Measurements from ENCODE around the gene INSL3.

INSL3 gene

DNA sequence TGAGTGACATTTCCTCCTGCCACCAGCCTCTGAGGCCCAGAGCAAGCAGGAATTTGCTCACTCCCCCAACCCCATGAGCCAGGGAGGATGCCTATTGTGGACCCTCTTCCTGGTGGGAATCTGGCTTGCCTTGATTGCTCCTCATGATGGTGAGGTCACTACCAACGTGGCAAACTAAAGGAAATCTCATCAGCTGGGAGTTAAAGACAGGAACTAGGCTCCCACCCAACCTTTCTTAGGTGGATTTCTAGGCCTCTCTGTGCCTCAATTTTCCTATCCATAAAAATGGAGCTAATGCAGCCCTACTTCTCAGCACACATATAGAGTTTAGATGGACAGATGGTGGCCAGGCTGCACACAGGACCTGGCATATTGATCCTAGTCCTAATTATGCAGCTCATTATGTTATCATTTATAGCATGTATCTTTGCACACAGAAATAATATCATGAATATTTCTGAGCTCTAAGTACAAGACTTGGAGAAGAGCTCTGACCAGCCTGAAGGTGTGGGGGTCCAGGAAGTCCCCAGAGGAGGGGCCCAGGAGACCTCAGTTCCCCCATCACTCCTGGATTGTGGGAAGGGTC, 24.4 kb downstream of the INSL3 start:
- TF ChIP-seq, protein P1, sequence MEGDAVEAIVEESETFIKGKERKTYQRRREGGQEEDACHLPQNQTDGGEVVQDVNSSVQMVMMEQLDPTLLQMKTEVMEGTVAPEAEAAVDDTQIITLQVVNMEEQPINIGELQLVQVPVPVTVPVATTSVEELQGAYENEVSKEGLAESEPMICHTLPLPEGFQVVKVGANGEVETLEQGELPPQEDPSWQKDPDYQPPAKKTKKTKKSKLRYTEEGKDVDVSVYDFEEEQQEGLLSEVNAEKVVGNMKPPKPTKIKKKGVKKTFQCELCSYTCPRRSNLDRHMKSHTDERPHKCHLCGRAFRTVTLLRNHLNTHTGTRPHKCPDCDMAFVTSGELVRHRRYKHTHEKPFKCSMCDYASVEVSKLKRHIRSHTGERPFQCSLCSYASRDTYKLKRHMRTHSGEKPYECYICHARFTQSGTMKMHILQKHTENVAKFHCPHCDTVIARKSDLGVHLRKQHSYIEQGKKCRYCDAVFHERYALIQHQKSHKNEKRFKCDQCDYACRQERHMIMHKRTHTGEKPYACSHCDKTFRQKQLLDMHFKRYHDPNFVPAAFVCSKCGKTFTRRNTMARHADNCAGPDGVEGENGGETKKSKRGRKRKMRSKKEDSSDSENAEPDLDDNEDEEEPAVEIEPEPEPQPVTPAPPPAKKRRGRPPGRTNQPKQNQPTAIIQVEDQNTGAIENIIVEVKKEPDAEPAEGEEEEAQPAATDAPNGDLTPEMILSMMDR (IDR thresholded peaks at IDR 0.05; ENCODE audit: low read depth, low read length): no peak

DNA sequence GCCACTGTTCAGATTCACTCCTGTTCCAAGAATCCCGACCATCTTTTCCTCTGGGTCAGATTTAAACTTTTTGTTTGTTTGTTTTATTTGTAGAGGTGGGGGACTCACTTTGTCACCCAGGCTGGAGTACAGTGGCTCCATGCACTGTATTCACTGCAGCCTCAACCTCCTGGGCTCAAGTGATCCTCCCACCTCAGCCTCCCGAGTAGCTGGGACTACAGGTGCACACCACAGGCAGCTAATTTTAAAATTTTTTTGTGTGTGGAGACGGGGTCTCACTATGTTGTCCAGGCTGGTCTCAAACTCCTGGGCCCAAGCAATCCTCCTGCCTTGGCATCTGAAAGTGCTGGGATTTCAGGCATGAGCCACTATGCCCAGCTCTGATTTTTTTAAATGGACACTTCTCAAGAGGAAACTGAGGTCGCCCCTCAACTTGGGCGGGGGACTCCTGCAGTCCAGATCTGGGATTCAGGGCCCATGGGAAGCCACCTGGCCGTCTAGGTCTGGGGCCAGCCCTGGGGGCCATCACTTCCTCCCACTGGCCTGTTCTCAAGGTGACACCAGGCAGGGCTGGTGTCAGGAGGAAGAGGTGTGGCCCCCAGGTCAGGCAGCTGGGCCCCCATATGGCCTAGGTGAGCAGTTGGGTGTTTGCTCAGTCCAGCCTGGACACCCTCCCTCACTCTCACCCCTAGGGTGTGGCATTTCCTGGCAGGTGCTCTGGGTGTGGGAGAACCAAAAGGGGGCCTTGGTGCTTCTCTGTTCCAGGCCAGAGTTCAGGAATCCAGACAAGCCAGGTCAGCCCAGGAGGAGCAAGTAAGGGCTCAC, 25.1 kb downstream of the INSL3 start:
- TF ChIP-seq, protein P1 (IDR thresholded peaks at IDR 0.05; ENCODE audit: low read depth, low read length): no peak
- H3K4me3 ChIP-seq (ENCODE audit: low read depth, low read length): no peak overlapping the region

More for the DNA sequence above, 24.4 kb downstream of the INSL3 start:
- H3K4me3 ChIP-seq (ENCODE audit: low read depth, low read length): no peak overlapping the region

DNA sequence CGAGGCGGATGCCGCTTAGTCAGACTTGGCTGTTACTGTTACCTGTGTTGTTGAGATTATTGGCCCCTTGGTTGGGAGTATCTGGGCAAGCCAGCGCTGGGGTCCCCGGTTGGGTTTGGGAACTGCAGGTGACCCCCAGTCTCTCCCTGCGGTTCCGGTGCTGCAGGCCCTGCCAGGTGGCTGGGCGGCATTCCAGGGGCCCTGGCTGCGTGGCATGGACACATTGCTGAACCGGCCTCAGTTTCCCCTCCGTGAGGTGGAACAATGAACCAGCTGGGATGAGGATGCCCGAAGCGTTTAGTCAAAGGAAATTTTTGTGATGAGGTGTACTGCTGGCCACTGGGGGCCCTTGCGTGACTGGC, 25.8 kb downstream of the INSL3 start:
- H3K4me3 ChIP-seq (ENCODE audit: low read depth, low read length): no peak overlapping the region
- TF ChIP-seq, protein P1 (IDR thresholded peaks at IDR 0.05; ENCODE audit: low read depth, low read length): no peak

DNA sequence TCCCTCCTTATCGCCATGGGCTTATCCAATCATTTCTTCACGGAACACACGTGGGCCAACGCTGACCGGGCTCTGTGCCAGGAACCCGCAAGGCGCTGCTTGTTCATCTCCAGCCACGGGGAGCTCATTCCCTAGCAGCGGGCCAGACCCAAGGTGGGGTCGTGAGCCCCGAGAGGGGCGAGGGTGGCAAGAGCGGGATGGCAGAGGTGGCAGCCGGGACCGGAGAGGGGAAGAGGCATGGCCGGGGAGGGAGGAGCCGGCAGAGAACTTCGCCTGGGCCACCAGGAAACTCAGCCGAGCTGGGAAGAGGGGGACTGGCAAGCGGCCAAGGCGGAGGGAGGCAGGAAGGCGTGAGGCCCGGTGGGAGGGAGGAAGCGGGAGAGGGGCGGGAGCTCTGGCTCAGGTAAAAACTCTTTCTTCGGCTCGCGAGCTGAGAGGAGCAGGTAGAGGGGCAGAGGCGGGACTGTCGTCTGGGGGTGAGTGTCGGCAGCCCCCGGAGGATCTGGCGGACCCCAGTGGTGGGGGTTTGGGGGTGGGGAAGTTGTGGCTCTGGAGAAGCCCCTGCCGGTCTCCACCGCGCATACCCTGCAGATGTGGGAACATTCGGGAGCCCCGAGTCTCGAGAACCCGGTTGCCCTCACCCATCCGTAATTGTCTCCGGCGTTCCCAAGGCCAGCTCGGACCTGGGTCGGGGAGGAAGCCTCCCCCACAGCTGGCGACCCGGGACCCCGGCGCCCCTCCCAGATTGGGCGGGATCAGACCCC, 26.4 kb downstream of the INSL3 start, which contains the start of gene B3GNT3:
Gene B3GNT3, plus strand, starts transcription at position 408 of the 764 bp plus-strand sequence. CDS start 12,670 bp downstream, outside the sequence.
- H3K4me3 ChIP-seq (ENCODE audit: low read depth, low read length): no peak within 1 kb of the TSS
- TF ChIP-seq, protein P1 (IDR thresholded peaks at IDR 0.05; ENCODE audit: low read depth, low read length): no peak

DNA sequence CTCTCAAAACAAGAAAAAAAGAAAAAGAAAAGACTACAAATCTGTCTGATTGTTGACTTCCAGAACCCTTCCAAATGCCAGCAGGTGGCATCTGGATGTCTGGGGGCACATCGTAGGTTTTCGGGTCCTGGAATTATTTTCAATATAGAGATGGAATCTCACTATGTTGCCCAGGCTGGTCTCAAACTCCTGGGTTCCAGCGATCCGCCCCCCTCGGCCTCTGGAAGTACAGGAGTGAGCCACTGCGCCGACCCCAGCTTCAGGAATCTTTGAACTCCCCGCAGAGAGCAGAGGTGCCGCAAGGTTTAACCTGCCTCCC, 26.9 kb downstream of the INSL3 start:
- no peak overlapping the region for H3K4me3 ChIP-seq (ENCODE audit: low read depth, low read length)

DNA sequence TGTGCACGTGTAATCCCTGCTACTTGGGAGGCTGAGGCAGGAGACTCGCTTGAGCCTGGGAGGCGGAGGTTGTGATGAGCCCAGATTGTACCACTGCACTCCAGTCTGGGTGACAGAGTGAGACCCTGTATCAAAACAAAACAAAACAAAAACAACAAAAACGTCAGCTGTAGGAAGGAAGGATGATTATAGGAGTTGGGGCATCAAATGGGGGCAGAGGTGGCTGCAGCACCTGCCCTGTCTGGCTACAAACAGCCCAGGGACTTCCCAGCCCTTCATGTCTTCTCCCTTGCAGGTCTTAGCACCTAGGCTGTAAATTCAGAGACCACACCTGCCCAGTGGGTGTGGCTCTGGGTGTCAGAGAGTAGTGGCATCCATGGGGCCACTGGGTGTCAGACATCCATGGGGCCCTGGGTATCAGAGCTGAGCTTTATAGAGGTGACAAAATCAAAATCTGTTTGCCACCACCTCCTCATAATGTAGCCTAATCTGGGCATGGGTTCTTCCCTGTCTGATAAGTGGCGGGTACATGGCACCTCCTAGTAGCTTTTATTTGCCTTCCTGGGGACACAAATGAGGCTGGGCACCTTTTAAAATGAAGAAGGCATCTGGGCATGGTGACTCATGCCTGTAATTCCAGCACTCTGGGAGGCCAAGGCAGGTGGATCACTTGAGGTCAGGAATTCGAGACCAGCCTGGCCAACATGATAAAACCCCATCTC, 31.1 kb downstream of the INSL3 start:
- TF ChIP-seq, protein P1 (IDR thresholded peaks at IDR 0.05; ENCODE audit: low read depth, low read length): no peak
- no peak overlapping the region for H3K4me3 ChIP-seq (ENCODE audit: low read depth, low read length)

More for the DNA sequence above, 26.9 kb downstream of the INSL3 start:
- TF ChIP-seq, protein P1 (IDR thresholded peaks at IDR 0.05; ENCODE audit: low read depth, low read length): no peak
